ENCODE data around the gene RNU1-1. TPM values are rescaled to one million over a fixed set of nuclear protein-coding genes. Genes with fewer than 3 reads are reported as not detected.
"Not testable (repeated sequence)": the region's sequence is repeated elsewhere in the genome, so short reads cannot be mapped to it uniquely, and the experiment has no call there.

Gene RNU1-1
- total RNA-seq, 1 experiment from 2014 or later: 1,606 TPM

DNA sequence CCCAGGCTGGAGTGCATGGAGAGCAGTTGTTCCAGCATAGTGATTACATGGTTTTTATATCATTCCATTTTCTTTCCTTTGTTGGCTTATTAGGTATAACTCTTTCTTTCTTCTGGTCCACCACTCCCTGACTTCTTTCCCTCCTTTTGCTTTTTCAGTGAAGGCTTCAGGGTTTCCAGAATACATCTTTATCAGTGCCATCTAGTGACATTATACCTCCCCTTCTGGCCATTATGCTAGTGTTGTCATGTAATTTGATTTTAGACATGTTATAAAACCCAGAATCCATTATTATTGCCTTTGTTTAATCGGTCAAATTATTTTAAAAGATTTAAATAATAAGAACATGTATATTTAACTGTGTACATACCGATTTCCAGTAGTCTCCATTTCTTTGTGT is 10.6 kb downstream of the RNU1-1 start:
- no TSS peak for BruUV-seq (replicated peaks)
- Mint-ChIP-seq H3K36me3 (ENCODE audit: insufficient read depth, unreplicated experiment) (peaks cover 4% of the 10 kb centered on the region), H3K4me3 (ENCODE audit: unreplicated experiment) (no peak overlapping the region), H3K27me3 (ENCODE audit: insufficient read depth, unreplicated experiment) (no peaks in the 10 kb centered on the region), H3K4me1 (ENCODE audit: insufficient read depth, unreplicated experiment) (no peaks in the 10 kb centered on the region), H3K9me3 (ENCODE audit: unreplicated experiment) (no peaks in the 10 kb centered on the region), H3K27ac (ENCODE audit: low read depth, unreplicated experiment) (no peak overlapping the region)
- POLR2A ChIA-PET: no interaction called here
- DNase-seq (ENCODE audit: unreplicated experiment): no peak
- CTCF ChIA-PET: no interaction called here
- intact Hi-C loops (cut with micrococcal nuclease): no loop called here
- TF ChIP-seq, protein P1, sequence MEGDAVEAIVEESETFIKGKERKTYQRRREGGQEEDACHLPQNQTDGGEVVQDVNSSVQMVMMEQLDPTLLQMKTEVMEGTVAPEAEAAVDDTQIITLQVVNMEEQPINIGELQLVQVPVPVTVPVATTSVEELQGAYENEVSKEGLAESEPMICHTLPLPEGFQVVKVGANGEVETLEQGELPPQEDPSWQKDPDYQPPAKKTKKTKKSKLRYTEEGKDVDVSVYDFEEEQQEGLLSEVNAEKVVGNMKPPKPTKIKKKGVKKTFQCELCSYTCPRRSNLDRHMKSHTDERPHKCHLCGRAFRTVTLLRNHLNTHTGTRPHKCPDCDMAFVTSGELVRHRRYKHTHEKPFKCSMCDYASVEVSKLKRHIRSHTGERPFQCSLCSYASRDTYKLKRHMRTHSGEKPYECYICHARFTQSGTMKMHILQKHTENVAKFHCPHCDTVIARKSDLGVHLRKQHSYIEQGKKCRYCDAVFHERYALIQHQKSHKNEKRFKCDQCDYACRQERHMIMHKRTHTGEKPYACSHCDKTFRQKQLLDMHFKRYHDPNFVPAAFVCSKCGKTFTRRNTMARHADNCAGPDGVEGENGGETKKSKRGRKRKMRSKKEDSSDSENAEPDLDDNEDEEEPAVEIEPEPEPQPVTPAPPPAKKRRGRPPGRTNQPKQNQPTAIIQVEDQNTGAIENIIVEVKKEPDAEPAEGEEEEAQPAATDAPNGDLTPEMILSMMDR (IDR thresholded peaks at IDR 0.05; ENCODE audit: unreplicated experiment): no peak

DNA sequence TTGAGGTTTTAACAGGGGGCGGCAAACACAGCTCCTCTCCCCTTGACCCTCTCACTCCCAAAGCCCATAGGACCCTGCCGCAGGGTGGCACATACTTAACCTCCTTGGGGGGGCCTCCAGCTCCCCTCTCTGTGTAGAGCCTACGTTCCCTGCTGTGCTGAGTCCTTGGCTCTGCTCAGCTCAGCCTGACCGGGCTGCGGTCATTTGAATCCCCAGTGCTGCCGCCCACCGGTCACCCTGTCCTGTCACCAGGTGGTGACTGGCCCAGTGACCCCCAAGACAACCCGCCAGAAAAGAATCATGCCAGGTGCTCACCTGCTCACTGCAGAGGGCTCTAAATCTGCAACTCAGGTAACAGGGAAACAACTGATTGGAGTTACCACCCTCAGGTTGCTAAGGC is 12.6 kb downstream of the RNU1-1 start:
- CTCF ChIA-PET; H3K4me1 Mint-ChIP-seq (ENCODE audit: insufficient read depth, unreplicated experiment); H3K36me3 Mint-ChIP-seq (ENCODE audit: insufficient read depth, unreplicated experiment); POLR2A ChIA-PET; H3K27me3 Mint-ChIP-seq (ENCODE audit: insufficient read depth, unreplicated experiment); H3K9me3 Mint-ChIP-seq (ENCODE audit: unreplicated experiment); H3K4me3 Mint-ChIP-seq (ENCODE audit: unreplicated experiment); intact Hi-C loops (cut with micrococcal nuclease); DNase-seq (ENCODE audit: unreplicated experiment); H3K27ac Mint-ChIP-seq (ENCODE audit: low read depth, unreplicated experiment); BruUV-seq (replicated peaks): not testable (repeated sequence)

DNA sequence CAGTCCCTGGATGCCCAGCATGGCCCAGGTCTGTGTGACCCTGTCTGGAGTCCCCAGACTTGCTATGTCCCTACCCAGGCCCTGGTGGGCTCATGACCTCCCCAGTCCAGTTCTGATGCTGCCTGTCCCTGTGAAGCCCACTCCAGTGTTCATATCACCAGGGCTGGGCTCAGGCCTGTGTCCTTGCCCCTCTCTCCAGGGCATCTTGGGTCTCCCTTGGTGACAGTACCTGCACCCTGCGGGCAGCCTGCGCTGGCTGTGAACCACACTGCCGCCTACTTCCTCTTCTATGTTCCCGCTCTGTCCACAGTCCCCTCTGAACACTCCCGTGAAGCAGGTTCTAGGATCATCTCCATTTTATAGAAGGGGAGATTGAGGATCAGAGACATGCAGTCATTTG is 13.1 kb downstream of the RNU1-1 start:
- BruUV-seq (replicated peaks); H3K4me1 Mint-ChIP-seq (ENCODE audit: insufficient read depth, unreplicated experiment); H3K36me3 Mint-ChIP-seq (ENCODE audit: insufficient read depth, unreplicated experiment); DNase-seq (ENCODE audit: unreplicated experiment); intact Hi-C loops (cut with micrococcal nuclease); H3K27ac Mint-ChIP-seq (ENCODE audit: low read depth, unreplicated experiment); H3K9me3 Mint-ChIP-seq (ENCODE audit: unreplicated experiment); H3K27me3 Mint-ChIP-seq (ENCODE audit: insufficient read depth, unreplicated experiment); H3K4me3 Mint-ChIP-seq (ENCODE audit: unreplicated experiment); CTCF ChIA-PET: not testable (repeated sequence)
- POLR2A ChIA-PET: interaction anchor here (1.4 kb wide), 1 partner anchor 60 kb away, joined by 5 read pairs; the partner anchor contains the start of gene NECAP2

DNA sequence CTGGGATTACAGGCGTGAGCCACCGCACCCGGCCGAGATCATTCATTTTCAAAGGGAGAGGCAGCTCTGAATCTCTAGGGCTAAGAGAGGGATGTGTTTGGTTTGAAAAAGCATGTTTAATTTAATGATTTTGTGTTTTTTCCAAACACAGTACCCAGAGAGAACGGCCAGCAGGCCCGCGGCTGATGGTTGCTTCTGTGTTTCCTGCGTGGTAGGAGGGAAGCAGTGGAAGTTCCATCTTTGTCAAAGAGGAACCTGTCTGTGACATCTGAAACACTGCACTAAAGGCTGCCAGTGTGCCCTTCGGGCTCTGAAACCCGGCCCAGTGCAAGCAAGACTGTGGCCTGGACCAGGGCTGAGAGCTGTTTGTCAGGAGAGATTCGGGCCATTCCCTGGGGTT is 13.6 kb downstream of the RNU1-1 start:
- H3K27ac Mint-ChIP-seq (ENCODE audit: low read depth, unreplicated experiment); CTCF ChIA-PET; H3K27me3 Mint-ChIP-seq (ENCODE audit: insufficient read depth, unreplicated experiment); DNase-seq (ENCODE audit: unreplicated experiment); H3K36me3 Mint-ChIP-seq (ENCODE audit: insufficient read depth, unreplicated experiment); H3K9me3 Mint-ChIP-seq (ENCODE audit: unreplicated experiment); H3K4me1 Mint-ChIP-seq (ENCODE audit: insufficient read depth, unreplicated experiment); BruUV-seq (replicated peaks); intact Hi-C loops (cut with micrococcal nuclease): not testable (repeated sequence)
- H3K4me3 Mint-ChIP-seq (ENCODE audit: unreplicated experiment): peak overlapping the region; percentile 74
- POLR2A ChIA-PET: interaction anchor here (1.0 to 1.4 kb wide), 2 partner anchors 18 to 60 kb away, joined by 4 to 5 read pairs; partner anchors contain the start of gene NECAP2

DNA sequence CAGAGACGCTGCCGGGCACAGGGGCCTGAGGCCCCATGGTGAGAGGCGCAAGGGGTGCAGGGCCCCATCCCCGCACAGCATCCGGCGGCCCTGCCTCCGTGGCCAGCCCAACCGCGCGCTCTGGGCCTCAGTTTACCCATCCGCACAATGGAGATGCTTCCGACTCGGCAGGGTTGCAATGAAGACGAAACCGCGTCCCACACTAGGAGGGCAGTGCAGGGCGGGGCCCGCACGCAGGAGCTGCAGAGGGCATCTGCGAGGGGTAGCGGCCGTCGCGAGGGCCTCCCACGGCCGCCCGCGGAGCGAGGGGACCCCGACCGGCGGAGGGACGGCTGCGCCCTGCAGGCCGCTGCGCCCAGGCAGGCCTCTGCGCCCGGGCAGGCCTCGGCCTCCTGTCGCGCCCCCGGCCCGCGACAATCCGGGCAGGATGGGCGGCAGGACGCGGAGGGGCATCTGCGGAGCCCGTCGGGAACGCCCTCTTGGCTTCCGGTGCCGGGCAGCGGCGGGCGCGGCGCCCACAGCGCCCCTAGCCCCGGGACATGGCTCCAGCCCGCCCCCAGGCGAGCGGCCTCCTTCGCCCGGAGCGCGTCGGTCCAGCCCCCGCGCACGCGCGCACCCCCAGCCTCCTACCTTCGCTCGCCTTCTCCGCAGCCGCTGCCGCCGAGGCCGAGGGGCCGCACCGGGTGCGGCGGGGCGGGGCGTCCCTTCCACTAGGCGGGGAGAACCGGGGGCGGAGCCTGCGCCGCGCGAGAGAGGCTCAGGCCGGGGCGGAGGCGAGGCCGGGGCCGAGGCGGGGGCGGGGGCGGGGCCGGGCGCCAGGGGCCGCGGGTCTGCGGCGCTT is 15.3 kb downstream of the RNU1-1 start:
- ChIA-PET CTCF (no interaction called here), POLR2A (no interaction called here)
- intact Hi-C loops (cut with micrococcal nuclease): loop anchor here (5.0 kb wide), 1 partner anchor 421 kb away; no protein-coding TSS in a partner anchor
- Mint-ChIP-seq H3K27ac (ENCODE audit: low read depth, unreplicated experiment) (no peak overlapping the region), H3K4me1 (ENCODE audit: insufficient read depth, unreplicated experiment) (peaks cover 6% of the 10 kb centered on the region), H3K4me3 (ENCODE audit: unreplicated experiment) (peak overlapping the region; percentile 74), H3K9me3 (ENCODE audit: unreplicated experiment) (no peaks in the 10 kb centered on the region), H3K36me3 (ENCODE audit: insufficient read depth, unreplicated experiment) (peaks cover 4% of the 10 kb centered on the region), H3K27me3 (ENCODE audit: insufficient read depth, unreplicated experiment) (no peaks in the 10 kb centered on the region)
- BruUV-seq (replicated peaks): no TSS peak
- peak; percentile 73 for DNase-seq (ENCODE audit: unreplicated experiment)
- TF ChIP-seq, protein P1 (IDR thresholded peaks at IDR 0.05; ENCODE audit: unreplicated experiment): no peak

DNA sequence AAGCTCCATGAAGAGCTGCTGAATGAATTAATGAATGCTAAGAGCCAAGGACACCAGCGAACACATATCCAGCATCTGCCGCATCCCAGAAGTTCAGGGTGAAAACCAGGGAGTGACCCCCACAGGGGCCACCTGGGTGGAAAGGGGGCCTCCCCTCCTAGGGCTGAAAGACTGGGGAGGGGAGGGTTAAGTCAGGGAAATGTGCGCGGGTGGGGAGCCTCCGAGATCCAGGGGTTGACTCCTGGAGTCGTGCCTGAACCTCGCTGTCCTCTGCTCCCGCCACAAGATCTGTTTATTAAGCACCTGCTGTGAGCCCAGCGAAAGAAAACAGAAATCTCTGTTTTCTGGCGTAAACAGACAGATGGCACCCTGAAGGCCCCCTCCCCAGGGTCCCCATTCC is 16.0 kb downstream of the RNU1-1 start:
- H3K4me1 Mint-ChIP-seq (ENCODE audit: insufficient read depth, unreplicated experiment); H3K27me3 Mint-ChIP-seq (ENCODE audit: insufficient read depth, unreplicated experiment); H3K9me3 Mint-ChIP-seq (ENCODE audit: unreplicated experiment); DNase-seq (ENCODE audit: unreplicated experiment); H3K27ac Mint-ChIP-seq (ENCODE audit: low read depth, unreplicated experiment); H3K36me3 Mint-ChIP-seq (ENCODE audit: insufficient read depth, unreplicated experiment); CTCF ChIA-PET: not testable (repeated sequence)
- intact Hi-C loops (cut with micrococcal nuclease): loop anchor here (5.0 kb wide), 1 partner anchor 421 kb away; no protein-coding TSS in a partner anchor
- TSS peak; percentile 39 for BruUV-seq (replicated peaks)
- H3K4me3 Mint-ChIP-seq (ENCODE audit: unreplicated experiment): peak overlapping the region; percentile 74
- POLR2A ChIA-PET: interaction anchor here (0.8 to 1.3 kb wide), 2 partner anchors 16 to 58 kb away, joined by 3 read pairs; partner anchors contain the start of gene NECAP2

DNA sequence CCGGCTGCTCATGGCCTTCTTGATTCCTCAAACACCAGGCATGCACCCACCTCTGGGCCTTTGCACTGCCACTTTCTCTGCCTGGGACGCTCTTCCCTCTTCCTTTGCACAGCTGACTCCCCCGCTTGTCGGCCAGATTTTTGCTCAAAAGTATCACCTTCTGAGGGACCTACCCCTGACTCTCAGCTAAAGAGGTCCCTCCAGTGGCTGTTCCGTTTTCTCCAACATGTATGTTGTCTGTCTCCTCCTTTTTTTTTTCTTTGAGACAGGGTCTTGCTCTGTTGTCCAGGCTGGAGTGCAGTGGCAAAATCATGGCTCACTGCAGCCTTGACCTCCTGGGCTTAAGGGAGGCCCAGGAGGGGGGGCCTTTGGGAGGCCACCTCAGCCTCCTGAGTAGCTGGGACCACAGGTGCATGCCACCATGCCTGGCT is 16.6 kb downstream of the RNU1-1 start:
- POLR2A ChIA-PET: interaction anchor here (0.6 to 1.3 kb wide), 3 partner anchors 16 to 57 kb away, joined by 3 to 4 read pairs (median 3); partner anchors contain the start of gene NECAP2
- not testable (repeated sequence) for DNase-seq (ENCODE audit: unreplicated experiment); H3K27me3 Mint-ChIP-seq (ENCODE audit: insufficient read depth, unreplicated experiment); H3K9me3 Mint-ChIP-seq (ENCODE audit: unreplicated experiment); H3K36me3 Mint-ChIP-seq (ENCODE audit: insufficient read depth, unreplicated experiment); BruUV-seq (replicated peaks); H3K27ac Mint-ChIP-seq (ENCODE audit: low read depth, unreplicated experiment)
- peaks cover 11% of the 10 kb centered on the region for H3K4me1 Mint-ChIP-seq (ENCODE audit: insufficient read depth, unreplicated experiment)
- CTCF ChIA-PET: interaction anchor here (0.7 kb wide), 1 partner anchor 239 kb away, joined by 5 read pairs; no protein-coding TSS in a partner anchor
- H3K4me3 Mint-ChIP-seq (ENCODE audit: unreplicated experiment): peak overlapping the region; percentile 74
- intact Hi-C loops (cut with micrococcal nuclease): loop anchor here (5.0 kb wide), 1 partner anchor 420 kb away; no protein-coding TSS in a partner anchor
